Kidney (tissue), 14 donors: ENCODE measurements around the gene RAMACL. TPM values are rescaled to one million over a fixed set of nuclear protein-coding genes. Genes with fewer than 3 reads are reported as not detected.

Experiments
- DNase-seq, 5 donors: peaks; one replicate each; pipeline ENCODE4 v3.0.0-alpha.2; 2013 to 2020
- FAIRE-seq: peaks from 2 replicates; lab custom pipeline; 2012; peaks lifted over from hg19 to GRCh38; lab: Jason Lieb, UNC
- H3K27ac ChIP-seq, 2 donors: one replicate each; pipeline ENCODE4 v1.7.0; 2013; ENCODE audit warnings: low read depth in 2 of 2, low read length in 2 of 2, inconsistent platforms in 1 of 2
- H3K27me3 ChIP-seq: one replicate; pipeline ENCODE4 v1.7.1; 2013; ENCODE audit warnings: low read length, inconsistent platforms; ENCODE audit not compliant: control insufficient read depth, insufficient read depth
- H3K36me3 ChIP-seq, 3 donors: one replicate each; pipeline versions ENCODE4 v1.7.0 to v1.7.1; 2013; ENCODE audit warnings: low read length in 3 of 3, control low read depth in 1 of 3, inconsistent platforms in 1 of 3; ENCODE audit not compliant: insufficient read depth in 3 of 3, control insufficient read depth in 2 of 3
- H3K4me1 ChIP-seq, 3 donors: one replicate each; pipeline versions ENCODE4 v1.7.0 to v1.7.1; 2013; ENCODE audit warnings: low read length in 3 of 3, inconsistent platforms in 1 of 3, low read depth in 1 of 3; ENCODE audit not compliant: control insufficient read depth in 2 of 3, insufficient read depth in 2 of 3
- H3K4me3 ChIP-seq, 3 donors: one replicate each; pipeline versions ENCODE4 v1.7.0 to v1.8.1; 2013; ENCODE audit warnings: low read length in 3 of 3, control low read depth in 1 of 3, inconsistent platforms in 1 of 3
- H3K9ac ChIP-seq, 3 donors: one replicate each; pipeline versions ENCODE4 v1.7.0 to v1.7.1; 2013; ENCODE audit warnings: low read length in 3 of 3, control low read depth in 1 of 3, inconsistent platforms in 1 of 3
- H3K9me3 ChIP-seq, 3 donors: one replicate each; pipeline versions ENCODE4 v1.7.0 to v1.7.1; 2013; ENCODE audit warnings: low read length in 3 of 3, control low read depth in 1 of 3, inconsistent platforms in 1 of 3; ENCODE audit not compliant: control insufficient read depth in 2 of 3, insufficient read depth in 1 of 3
- intact Hi-C: fragments of 100-400 bp; cut with DNase I; formaldehyde crosslinking; loops from one replicate; pipeline ENCODE4 v1.11.1; 2022
- polyA plus RNA-seq: library from polyadenylated mRNA; stranded (reverse); fragments of 350-450 nt; fragmentation: Illumina TruSeq; extraction: RNeasy Lipid Tissue Mini Kit (QIAGEN cat#74804); gene quantifications from one replicate; pipeline ENCODE4 v1.2.3, GENCODE V29; 2014; ENCODE audit warnings: low read depth, low replicate concordance; ENCODE audit not compliant: insufficient read depth
- total RNA-seq: library from RNA; stranded (reverse); fragmentation: NEBNext Ultra II Directional; extraction: Animal tissue kit (Norgen Biotek cat#: 25700); gene quantifications from one replicate; pipeline ENCODE4 v1.2.1, GENCODE V29; 2021
- TF ChIP-seq, protein P1 (sequence below): IDR thresholded peaks from 3 replicates; pipeline ENCODE4 v1.5.1; 2012; ENCODE audit warnings: mild to moderate bottlenecking, moderate library complexity, borderline replicate concordance; ENCODE audit not compliant: insufficient read depth; ENCODE audit errors: extremely low read depth
- donor health status: control.
- donor health status: control.
- donor health status: control.
- donor health status: control.
- donor health status: control.
- donor health status: DM: yes; HTN: yes; CAD: no.
- donor health status: Normal renal cell carcinoma (clear cell type).

RAMACL gene
- total and polyA plus RNA-seq, 2 donors from 2014 or later, result 1.9 TPM; not detected in 1

DNA sequence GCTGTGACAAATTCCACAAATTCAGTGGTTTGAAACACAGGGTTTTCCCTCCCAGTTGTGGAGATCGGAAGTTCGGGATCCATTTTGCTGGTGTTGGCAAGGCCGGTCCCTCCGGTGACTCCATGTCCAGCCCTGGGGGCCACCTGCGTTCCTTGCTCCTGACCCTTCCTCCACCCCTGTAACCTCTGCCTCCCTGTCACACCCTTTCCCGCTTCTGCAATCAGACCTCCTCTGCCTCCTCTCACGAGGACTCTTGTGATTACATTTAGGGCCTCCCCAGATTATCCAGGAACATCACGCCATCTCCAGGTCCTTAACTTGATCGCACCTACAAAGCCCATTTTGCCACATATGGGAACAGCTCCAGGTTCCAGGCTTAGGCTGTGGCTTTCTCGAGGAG is 28.1 kb upstream of the RAMACL start:
- TF ChIP-seq, protein P1, sequence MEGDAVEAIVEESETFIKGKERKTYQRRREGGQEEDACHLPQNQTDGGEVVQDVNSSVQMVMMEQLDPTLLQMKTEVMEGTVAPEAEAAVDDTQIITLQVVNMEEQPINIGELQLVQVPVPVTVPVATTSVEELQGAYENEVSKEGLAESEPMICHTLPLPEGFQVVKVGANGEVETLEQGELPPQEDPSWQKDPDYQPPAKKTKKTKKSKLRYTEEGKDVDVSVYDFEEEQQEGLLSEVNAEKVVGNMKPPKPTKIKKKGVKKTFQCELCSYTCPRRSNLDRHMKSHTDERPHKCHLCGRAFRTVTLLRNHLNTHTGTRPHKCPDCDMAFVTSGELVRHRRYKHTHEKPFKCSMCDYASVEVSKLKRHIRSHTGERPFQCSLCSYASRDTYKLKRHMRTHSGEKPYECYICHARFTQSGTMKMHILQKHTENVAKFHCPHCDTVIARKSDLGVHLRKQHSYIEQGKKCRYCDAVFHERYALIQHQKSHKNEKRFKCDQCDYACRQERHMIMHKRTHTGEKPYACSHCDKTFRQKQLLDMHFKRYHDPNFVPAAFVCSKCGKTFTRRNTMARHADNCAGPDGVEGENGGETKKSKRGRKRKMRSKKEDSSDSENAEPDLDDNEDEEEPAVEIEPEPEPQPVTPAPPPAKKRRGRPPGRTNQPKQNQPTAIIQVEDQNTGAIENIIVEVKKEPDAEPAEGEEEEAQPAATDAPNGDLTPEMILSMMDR, result no peak
- intact Hi-C loops, result no loop called here
- no peaks in the 10 kb centered on the region for H3K27me3 ChIP-seq
- no peak overlapping the region for H3K9ac ChIP-seq
- H3K9me3 ChIP-seq, result no peaks in the 10 kb centered on the region
- DNase-seq (peak in 1 of 5 donors; percentile 45), FAIRE-seq (no peak)
- H3K27ac ChIP-seq, result peak overlapping the region in 1 of 2 donors; percentile 32
- H3K4me1 ChIP-seq, result peaks cover 4 to 18% (median 12%) of the 10 kb centered on the region in 3 donors
- peaks cover 0 to 7% (median 0%) of the 10 kb centered on the region in 3 donors for H3K36me3 ChIP-seq
- H3K4me3 ChIP-seq, result no peak overlapping the region

DNA sequence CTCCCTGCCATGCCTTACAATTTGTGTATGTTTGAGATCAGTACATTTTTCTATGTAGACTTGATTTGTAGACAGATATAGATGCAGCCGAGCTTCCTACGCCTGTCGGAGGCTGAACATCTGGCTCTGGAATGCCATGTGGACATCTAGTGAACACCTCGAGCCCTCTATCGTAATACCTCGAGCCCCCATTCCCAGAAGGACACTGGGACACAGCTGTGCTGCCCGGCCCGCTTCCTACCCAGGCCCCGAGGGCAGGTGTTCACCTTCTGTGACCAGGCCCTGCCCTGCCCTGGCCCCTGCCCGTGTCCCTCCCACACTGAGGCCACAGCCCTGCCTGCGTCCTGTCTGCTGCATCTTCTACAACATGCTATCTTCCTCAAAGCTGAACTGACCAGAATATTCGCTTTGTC is 27.7 kb upstream of the RAMACL start:
- no peaks in the 10 kb centered on the region for H3K27me3 ChIP-seq
- H3K36me3 ChIP-seq, result peaks cover 0 to 7% (median 0%) of the 10 kb centered on the region in 3 donors
- intact Hi-C loops, result no loop called here
- TF ChIP-seq, protein P1, result no peak
- H3K4me3 ChIP-seq, result no peak overlapping the region
- DNase-seq (peak in 1 of 5 donors; percentile 76), FAIRE-seq (no peak)
- H3K27ac ChIP-seq, result no peak overlapping the region
- H3K4me1 ChIP-seq, result peaks cover 4 to 17% (median 8%) of the 10 kb centered on the region in 3 donors
- H3K9ac ChIP-seq, result no peak overlapping the region
- H3K9me3 ChIP-seq, result no peaks in the 10 kb centered on the region

DNA sequence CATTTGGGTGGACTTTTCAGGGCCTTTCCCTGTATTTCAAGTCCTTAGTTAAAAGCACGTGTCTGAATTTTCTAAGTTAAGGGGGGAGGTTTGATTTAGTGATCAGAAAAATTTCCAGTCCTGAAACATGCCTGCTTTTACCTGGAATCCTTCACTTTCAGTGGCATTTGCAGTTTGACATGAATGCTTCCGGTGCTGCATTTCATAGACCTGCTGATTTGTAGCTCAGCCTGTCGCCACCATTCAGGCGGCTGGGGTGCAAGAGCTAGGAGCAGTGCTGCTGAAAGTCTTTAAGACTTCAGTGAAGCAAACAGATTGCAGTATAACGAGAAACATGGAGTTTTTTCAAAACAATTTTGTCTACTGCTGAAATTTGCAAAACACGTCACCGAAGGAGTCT is 26.5 kb upstream of the RAMACL start:
- Histone ChIP-seq H3K4me1 (peaks cover 4 to 11% (median 7%) of the 10 kb centered on the region in 3 donors), H3K36me3 (no peaks in the 10 kb centered on the region), H3K27ac (no peak overlapping the region), H3K9ac (no peak overlapping the region), H3K27me3 (no peaks in the 10 kb centered on the region), H3K9me3 (no peaks in the 10 kb centered on the region), H3K4me3 (no peak overlapping the region)
- DNase-seq (peak in 3 of 5 donors; percentile 59 to 68 (median 63)), FAIRE-seq (no peak)
- TF ChIP-seq, protein P1, result no peak
- intact Hi-C loops, result no loop called here

DNA sequence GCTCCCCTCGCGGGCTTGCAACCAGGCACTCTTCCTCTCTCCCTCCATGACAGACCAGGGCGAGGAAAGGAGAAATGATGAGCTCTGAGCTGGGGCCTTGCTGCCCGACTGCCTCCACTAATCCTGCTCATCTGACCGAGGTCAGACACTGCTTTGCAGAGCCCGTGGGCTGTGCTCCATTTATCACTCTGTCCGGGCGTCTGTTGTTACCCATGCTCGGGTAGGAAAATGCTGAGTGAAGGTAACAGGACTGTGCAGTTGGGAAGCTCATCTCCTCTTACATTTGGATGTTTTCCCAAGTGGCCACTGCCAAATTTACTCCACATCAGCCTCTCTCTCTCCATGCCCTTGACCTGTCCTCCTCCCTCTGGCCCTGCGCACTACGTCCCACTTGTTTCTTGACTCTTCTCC is 26.0 kb upstream of the RAMACL start:
- DNase-seq (peak in 1 of 5 donors; percentile 54), FAIRE-seq (no peak)
- intact Hi-C loops, result no loop called here
- TF ChIP-seq, protein P1, result no peak
- Histone ChIP-seq H3K36me3 (no peaks in the 10 kb centered on the region), H3K4me1 (peaks cover 2 to 8% (median 2%) of the 10 kb centered on the region in 3 donors), H3K27me3 (no peaks in the 10 kb centered on the region), H3K9me3 (no peaks in the 10 kb centered on the region), H3K4me3 (no peak overlapping the region), H3K27ac (no peak overlapping the region), H3K9ac (no peak overlapping the region)
